GM18873 (cell line): ENCODE measurements around the gene LEMD3.

Experiments used
- ATAC-seq: cut with Tn5 transposase; IDR thresholded peaks from one replicate; pipeline ENCODE4 v1.9.1; 2021; ENCODE audit warnings: mild to moderate bottlenecking, moderate library complexity, moderate number of reproducible peaks; ENCODE audit not compliant: unreplicated experiment, low FRiP score

Gene LEMD3

DNA sequence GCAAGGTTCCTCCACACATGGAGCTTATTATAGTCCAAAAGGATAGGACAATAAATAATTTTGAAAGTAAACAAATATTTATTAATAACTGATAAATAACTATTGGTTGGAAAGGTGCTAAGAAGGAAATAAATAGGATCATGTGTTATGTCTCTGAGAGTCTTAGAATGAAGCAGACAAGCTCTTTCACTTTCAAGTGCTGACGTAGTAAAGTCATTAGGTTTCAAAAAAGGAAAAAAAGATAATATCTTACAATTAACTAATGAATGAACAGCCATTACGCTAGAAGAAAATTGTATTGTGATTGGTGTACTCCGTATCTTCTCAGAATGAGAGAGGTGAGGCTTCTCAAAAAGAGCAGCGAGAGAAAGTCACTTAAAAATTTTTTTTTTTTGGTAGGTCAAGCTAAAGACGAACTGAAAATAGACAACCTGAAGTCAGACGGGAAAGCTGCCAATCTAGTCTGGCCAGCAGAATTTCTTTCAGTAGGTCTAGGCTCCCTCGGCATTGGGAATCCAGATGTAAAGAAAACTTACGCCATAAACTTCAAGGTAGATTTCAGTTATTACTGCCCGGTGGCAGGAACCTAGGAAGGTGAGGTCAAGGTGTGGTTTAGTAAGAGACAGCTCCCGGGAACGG, 583 bp upstream of the LEMD3 start:
- no peak for ATAC-seq

DNA sequence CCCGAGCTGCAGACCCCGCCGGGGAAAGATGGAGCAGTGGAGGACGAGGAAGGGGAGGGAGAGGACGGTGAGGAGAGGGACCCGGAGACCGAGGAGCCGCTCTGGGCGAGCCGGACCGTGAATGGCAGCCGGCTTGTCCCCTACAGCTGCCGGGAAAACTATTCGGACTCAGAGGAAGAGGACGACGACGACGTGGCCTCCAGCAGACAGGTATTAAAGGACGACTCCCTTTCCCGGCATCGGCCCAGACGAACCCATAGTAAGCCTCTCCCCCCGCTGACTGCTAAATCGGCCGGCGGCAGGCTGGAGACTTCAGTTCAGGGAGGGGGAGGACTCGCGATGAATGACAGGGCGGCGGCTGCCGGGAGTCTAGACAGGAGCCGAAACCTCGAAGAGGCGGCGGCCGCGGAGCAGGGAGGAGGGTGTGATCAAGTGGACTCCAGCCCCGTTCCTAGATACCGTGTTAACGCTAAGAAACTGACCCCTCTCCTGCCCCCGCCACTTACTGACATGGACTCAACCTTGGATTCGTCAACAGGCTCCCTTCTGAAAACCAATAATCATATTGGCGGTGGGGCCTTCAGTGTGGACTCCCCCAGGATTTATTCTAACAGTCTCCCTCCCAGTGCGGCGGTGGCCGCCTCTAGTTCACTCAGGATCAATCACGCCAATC, 962 bp downstream of the LEMD3 start:
- peak; percentile 24 for ATAC-seq

DNA sequence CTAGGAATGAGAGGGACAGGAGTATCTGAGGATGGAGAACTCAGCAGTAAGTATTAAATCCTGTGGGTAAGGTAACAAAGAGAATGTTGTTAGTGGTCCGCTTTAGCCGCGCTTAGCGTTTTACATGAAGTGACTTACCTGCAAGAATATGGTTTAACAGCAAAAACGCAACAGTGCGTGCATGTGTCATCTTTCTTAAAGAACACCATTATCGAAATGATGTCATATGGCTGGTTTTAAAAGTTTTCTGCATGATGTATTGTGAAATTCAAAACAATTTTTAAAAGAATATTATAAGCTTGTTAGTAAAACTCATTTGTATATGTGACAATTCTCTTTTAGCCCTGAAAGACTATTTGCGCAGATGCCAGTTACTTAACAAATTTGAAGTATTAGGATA, 1.7 kb downstream of the LEMD3 start:
- no peak for ATAC-seq

DNA sequence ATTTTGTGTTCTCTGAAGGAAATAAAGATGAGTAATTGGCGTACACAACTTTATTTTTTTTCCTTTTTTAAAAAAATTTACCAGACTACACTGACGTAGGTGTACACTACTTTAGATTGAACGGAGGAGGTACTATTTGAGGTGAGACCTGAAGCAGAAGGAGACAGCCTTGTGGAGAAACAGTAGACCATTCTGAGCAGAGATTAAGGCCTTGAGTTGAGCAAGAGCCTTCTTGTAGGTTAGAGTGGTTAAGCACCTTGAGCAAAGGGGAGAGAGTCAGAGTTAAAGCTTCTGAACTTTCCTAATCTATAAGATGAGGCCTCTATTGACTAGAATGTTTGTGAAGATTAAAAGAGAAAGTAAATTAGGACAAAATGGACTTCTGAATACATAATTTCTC, 2.5 kb downstream of the LEMD3 start:
- no peak for ATAC-seq

DNA sequence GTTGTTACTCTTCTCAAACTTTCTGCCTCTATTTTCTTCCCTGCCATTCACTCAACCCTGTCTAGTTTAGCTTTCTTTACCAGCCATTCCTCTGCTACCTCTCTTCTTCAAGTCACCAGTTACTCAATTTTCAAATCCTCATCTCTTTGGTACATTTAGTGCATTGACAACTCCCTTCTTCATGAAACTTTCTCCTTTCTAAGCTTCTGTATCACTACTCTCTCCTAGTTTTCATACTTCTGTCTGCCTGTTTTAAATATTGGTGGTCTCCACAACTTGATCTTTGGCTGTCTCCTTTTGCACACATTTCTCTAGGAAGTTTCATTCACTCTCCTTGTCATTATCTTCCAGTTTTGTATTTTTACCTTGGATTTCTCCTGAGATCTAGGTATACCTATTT, 6.0 kb downstream of the LEMD3 start:
- ATAC-seq: no peak

DNA sequence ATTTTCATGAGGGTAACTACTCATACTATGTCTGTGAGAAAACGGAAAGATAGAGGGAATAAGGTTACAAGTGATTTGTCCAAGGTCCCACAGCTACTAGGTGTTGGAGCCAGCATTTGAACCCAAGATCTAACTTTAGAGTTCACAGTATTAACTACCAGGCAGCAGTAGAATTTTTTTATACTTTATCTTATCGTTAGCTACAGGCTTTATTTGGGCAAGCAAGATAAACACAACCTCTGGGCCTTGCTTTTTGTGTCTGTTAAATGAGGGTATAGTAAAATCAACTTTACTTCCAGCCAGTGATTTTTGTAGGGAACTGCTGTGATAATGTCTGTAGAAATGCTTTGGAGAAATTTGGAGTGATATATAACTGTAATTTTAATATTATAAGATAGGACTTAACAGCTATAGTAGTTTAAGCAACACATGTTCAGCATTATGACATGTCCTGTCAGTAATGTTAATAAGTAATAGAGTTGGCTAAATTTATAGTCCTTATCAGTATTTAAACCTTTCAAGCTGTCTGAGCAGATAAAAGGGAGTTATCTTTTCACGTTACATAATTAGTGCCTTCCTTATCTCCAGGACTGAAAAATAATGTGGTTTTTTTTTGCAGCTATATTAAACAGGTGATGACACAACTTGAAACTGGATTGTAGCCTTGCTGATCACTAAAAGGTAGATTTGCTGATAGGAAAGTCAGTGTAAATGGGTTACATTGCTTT, 12.8 kb downstream of the LEMD3 start:
- ATAC-seq: no peak

DNA sequence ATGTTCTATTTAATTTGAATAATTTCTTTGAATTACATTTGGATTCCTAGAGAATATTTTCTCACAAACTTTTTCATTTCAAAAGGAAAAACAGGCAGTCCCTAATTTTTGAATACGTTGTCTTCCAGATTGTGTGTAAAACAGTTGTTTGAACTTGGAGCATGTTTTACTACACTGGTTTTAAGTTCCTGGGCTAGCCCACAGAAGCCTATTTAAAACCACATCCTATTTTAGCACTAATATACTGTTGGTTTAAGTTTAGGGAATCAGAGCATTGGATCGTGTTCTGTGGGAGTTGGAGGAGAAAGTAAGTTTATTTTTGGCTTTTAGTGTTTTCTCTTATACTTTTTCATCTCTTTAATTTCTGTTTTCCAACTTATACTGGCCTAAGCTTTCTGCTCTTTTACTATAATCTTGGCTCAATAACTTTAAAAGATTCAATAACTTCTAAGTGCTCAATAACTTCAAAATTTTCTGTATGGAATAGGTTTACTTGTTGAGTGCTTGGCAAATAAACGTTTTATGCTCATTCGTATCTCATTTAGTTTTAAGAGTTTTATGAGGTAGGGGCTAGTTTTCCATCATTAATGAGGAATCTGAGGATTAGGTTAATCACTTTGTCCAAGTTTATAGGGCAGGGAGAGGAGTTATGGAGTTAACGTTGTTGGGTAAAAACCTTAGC, 14.9 kb downstream of the LEMD3 start:
- ATAC-seq: no peak

DNA sequence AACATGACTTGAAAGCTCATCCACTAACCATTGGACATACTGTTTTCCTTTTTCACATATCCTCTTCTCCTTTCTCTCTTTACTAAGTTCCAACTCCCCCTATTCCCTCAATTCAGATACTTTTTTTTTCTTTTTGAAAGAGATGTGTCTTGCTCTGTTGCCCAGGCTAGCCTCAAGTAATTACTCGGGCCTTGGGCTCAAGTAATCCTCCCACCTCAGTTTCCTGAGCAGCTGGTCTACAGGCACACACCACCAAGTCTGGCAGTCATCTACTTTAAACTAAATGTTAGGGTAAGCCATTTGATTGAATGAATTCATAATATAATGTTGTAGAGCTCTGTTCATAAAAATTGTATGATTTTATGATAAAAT, 15.5 kb downstream of the LEMD3 start:
- ATAC-seq: no peak

DNA sequence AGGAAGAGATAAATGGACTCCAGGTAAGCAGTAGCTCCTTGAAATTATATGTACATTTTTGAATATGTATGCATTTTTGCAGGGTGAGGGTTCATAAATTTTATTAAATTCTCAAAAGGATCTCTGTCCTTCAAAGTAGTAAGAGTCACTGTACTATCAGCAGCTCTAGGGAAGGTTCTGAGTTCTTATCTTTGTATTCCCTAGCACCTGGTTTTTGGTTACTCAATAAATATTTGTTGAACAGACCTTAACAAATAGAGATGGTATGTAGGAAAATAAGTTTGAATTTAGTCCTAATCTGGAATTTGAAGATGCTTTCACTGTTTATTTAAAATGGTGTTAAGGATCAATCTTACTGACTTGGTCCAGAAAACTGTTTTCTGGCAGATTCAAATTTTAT, 18.3 kb downstream of the LEMD3 start:
- no peak for ATAC-seq

DNA sequence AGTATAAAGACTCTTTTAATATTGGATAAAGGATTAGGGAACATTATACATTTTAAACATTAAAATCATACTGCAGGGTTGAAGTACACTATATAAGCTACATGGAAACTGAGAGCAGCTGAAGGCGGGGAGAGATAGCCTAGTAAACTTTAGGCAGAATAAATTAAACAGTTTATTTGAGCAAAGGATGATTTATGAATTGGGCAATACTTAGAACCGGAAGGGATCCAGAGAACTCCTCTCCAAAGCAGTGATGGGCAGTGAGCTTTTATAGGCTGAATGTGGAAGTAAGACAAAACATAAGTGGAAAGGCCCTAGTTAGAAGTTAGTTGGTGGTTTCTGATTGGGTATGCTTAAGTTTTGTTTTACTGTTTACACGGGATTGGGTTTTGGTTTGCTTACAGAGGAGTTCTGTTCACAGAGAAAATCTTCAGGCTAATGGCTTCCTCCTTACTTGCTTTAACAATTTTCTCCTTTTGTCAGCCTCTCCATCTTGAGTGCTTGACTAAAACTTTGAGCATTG, 18.9 kb downstream of the LEMD3 start:
- peak; percentile 43 for ATAC-seq

DNA sequence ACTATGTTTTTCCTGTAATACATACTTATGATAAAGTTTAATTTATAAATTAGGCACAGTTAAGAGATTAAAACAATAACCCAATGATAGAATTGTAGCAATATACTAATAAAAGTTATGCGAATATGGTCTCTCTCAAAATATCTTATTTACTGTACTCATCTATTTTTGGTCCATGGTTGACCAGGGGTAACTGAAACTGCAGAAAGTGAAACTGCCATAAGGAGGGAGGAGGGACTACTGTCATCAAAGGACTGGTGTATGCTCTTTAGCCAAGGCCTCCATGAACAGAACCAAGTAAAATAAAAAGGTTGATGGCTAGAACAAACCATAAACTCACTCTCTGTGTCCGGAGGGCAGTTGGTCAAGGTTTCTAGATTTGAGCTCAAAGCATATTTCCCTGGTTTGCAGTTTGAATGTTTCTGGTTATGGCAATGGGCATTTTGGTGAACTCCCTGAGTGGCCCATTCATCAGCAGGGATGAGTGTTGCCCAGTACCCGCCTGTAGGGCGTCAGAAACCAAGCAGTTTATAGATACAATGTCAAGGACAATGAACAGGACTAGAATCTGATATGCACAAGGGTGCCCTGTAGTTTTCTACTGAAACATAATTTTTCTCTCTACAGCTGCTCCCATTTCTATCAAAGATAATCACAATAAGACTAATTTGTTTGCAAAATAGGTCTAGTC, 19.8 kb downstream of the LEMD3 start:
- peak; percentile 95 for ATAC-seq

DNA sequence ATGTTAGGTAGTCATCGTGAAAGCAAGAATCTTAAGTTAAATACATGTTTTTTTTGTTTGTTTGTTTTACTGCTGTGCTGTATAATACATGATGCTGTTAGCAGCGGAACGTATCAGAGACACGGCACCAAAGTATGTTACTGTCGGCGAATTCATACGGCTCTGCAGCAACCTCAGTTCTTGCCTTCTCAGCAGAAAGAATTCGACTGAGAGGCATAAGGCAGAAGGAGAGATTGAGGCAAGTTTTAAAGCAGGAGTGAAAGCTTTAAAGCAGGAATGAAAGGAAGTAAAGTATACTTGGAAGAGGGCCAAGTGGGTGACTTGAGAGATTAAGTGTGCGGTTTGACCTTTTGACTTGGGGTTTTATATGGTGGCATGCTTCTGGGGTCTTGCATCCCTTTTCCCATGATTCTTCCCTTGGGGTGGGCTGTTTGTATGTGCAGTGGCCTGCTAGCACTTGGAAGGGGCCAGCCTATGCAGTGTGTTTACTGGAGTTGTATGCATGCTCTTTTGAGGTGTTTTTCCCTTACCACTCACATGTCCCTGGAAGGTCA, 23.7 kb downstream of the LEMD3 start:
- no peak for ATAC-seq

DNA sequence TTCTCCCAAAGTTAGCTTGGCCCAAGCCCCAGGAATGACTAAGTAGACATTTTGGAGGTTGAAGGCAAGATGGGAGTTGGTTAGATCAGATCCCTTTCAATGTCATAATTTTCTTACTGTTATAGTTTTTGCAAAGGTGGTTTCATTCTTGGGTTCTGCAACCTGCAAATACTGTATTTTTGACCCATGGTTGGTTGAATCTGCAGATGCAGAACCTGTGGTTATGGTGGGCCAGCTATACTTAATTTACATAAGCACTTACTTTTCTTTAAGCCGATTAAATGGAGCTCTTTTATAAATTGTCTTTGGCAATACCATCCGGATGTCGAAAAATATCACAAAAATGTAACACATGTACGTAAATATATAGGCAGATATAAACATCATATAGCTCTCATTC, 25.6 kb downstream of the LEMD3 start:
- ATAC-seq: no peak

DNA sequence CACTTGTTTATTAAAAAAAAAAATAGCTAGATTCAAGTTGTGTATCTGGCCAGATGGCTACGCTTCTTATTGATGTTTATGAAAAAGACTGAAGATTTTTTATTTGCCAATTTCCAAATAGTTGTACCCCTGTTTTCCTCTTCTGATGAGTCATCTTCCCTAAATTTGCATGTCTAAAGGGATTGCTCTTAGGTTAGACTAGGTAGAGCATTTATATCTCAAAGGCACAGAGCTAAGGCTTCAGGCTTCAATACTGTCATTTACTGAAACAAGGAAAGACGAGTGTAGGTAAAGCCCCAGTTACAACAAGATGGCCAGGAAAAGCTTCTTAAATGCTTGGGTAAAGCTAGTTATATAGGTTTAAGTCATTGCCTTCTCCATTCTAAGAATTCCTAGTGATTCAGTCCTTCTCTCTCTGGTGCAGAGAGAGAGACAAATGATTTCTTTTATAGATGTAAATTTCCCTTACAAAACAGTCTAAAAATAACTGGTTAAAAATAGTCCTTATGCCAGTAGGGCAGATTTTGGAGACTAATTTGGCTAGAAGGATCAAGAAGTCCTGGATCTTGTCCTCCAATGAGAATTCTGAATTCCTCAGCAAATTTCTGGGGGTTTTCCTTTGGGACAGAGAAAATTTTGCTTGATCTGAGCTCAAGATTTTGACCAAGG, 26.1 kb downstream of the LEMD3 start:
- no peak for ATAC-seq

DNA sequence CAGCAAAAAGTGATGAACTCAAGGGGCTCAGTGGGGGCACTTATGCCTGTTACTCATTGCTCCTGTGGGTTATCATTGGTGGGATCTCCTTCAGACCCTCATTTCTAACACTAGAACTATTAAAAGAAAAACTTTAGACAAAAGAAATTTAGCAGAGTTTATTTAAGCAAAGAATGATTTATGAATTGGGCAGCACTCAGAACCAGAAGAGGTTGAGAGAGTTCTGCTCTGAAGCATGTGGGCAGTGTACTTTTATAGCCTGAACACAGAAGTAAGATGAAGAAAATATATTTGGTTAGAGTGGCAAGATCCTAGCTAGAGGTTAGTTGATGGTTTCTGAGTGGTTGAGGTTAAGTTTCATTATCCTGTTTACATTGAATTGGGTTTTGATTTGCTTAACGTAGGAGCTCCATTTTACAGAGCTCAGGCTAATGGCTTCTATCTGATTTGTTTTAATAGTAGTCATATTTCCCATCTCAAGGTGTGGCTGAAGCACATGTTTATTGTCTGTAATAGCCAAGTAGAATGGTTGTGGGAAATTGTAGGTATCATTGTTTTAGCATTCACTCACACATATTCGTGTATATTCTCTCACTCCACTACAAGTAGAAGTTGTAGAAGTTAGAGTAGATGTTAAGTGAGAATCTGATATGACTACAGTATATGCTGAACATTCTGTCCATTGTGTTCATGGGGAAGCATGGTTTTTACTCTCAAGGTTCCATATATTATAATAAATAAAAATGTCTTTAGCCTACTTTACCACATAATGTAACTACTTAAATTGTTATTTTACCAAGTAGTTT, 27.6 kb downstream of the LEMD3 start:
- no peak for ATAC-seq

DNA sequence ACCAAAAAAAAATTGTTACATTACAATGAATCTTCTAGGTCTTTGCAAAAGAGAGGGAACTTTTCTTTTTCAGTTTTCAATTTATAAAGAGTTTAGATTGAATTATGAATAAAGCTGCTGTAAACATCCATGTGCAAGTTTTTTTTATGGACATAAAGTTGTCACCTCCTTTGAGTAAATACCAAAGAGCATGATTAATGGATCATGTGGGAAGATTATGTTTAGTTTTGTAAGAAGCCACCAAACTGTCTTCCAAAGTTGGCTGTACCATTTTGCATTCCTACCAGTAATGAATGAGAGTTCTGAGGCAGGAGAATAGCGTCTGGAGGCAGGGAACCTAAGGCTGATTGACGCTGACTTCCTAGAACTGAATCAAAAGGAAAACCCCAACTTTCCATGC, 30.2 kb downstream of the LEMD3 start:
- no peak for ATAC-seq

DNA sequence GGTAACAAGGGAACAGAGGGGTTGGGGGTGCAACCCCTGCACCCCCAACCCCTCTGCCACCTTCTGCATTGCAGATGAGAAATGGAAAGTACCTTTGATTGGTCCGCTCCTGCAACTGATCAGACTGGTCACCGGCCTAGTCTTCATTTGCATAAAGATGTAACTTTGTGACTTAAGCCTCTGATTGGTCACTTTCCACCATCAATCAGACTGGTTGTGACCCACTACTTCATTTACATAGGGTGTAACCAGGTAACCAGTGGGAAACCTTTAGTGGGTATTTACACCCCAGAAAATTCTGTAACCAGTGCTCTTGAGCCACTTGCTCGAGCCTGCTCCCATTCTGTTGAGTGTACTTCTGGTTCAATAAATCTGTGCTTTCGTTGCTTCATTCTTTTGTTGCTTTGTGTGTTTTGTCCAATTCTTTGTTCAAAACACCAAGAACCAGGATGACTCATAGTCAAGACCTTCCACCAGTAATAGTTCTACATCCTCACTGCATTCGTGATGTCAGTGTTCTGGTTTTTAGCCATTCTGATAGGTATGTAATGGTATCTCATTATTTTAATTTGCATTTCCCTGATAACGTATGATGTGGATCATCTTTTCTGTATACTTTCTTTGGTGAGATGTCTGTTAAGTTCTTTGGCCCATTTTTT, 30.8 kb downstream of the LEMD3 start:
- ATAC-seq: no peak

DNA sequence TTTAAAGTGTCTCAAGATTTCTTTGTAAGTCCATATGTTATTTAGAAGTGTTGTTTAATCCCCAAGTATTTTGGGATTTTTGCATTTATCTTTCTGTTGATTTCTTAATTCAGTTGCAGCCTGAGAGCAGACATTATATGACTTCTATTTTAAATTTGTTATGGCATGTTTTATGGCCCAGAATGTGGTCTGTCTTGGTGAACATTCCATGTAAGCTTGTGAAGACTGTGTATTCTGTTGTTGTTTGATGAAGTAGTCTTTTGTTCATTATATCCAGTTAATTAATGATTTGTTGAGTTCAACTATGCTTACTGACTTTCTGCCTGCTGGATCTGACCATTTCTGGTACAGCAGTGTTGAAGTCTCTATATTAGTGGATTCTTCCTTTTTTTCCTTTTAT, 34.0 kb downstream of the LEMD3 start:
- ATAC-seq: no peak
